DMS79 treated with DMSO at 0.1 percent for 48 hours (cell line): ENCODE measurements around the gene RPS5.
"Not testable (repeated sequence)": the region's sequence is repeated elsewhere in the genome, so short reads cannot be mapped to it uniquely, and the experiment has no call there.

Source experiments
- DNase-seq: peaks from one replicate; lab custom pipeline; 2025; lab: John Stamatoyannopoulos, UW

RPS5 gene

DNA sequence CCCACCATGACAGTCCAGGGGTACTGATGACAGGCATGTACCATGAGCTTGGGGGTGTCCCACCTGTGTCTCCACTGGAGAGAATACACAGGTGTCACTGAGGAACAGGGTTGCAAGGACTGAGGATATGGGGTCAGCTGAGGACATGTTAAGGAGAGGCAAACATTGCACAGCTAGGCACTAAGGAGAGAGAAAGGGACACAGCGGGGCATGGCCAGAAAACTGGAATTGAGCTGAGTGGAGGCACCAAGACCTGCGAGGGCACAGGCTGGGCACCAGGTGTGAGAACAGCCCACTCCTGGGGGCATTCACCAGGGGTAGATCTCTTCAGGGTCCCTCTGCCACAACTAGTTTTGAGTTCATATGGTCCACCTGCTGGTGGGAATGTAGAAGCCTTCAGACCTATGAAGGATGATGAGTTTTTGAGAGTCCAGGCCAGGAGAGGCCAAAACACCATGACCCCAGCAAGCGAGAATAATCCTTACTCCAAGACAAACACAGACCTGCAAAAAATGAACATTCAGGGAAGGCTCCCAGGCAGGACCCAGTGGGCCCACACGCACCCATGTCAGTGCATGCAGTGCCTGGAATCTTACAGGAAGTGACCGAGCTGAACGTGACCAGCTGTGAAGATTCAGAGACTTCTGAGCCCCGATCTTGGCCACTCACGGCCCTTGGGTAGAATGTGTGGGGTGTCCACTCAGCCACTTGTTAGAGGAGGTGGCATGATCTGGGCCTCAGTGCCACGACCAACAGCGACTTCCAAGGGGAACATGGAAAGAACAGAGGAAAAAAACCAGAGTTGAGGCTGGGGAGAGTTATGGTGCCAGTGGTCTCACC is 20.0 kb downstream of the RPS5 start:
- DNase-seq, result no peak

DNA sequence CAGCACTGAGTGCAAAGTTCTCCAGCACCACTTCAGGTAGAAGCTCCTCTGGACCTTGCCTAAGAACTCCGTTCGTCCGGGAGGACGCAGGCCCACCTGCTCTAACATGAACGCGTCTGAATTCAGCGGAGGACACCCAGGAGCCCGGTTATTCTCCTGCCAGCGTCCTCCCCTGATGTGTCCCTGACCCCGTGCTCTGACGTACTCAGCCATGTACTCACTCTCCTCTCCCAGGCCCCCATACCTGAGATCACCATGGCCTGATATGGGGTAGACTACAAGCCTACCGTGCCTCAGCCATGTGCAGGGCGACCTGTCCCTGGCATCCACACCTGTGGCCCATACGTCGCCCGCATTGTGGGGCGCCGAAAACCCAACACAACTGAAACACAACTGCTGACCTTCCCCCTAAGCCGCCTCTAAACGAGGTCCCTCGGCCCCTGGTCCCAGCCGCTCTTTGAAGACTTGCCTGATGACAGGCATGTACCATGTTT is 20.6 kb downstream of the RPS5 start:
- DNase-seq, result peak; percentile 16

DNA sequence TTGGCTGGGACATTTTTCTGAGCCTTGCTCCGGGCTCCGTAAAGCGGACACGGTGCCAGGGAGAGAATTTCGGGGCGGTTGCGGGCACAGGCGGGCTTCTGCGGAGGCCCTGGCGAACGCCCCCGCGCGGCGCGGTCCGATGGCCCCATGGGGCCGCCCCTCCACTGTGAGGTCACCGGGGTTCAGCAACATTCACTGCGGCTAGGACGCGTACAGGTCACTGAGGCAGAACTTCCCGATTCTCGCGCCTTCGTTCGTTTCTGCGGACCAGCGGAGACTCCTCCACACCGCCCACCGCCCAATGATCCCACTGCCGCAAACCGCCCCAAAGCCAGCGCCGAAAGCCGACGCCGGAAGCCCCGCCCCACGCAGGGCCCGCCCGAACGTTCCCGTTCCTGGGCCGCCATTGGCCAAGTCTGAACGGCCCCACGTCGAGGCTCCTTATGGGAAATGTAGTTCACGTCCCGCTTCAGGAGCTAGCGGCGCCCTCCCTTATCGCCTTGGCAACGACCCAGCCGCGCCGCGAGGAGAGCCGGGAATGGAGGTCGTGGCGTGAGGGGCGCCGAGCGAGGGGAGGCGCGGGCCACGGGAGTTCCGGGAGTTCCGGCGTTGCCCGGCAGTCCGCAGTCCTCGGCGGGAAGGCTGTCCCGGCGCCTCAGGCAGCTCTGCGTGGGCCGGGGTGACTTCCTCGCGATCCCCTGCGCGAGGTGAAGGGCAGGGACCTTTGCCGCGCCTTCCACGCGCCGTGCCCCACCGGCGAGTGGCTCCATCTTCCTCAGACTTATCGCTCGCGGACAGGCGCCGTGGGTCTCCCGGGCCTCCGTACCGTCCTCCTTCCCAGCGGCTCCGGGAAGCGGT is 21.3 kb downstream of the RPS5 start, which contains the start of gene ZNF584:
Gene ZNF584 (plus strand): TSS at position 498 of the 858 bp plus-strand sequence. CDS start 499 bp downstream, outside the sequence.
- peak; percentile 91 for DNase-seq

DNA sequence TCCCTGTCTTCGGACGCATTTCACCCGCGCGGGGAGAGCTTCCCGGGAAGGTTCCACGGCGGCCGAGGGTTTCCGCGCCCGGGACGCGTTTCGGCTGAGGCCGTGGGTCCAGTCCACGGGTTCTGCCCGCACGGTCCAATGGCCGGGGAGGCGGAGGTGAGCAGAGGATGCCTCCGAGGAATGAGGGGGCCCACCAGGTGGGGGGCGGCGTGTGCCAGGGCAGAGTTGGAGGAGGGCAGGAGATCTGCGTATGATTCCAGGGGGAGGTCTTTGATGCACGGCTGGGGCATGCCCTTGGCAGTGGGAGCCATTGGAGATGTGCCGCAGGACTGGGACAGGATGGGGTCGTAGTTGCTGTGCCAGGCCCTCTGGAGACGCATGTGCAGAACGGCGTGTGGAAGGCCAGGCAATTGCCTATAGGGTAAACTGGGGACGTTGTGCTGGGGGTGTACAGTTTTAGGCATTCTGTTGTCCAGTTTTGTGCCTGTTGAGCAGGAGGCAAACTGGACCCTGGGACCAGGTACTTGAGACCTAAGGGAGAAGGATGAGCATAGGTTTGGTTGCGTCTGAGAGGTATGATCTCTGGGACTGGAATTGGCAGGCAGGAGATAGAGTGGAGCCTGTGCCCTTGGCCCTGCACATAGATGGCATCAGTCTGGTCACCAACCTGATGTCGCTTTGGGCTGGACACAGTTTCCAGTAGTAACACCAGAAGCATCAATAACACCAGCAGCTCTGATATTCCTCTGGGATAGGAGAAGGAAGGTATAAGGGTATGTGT is 22.1 kb downstream of the RPS5 start:
- DNase-seq, result peak; percentile 27

DNA sequence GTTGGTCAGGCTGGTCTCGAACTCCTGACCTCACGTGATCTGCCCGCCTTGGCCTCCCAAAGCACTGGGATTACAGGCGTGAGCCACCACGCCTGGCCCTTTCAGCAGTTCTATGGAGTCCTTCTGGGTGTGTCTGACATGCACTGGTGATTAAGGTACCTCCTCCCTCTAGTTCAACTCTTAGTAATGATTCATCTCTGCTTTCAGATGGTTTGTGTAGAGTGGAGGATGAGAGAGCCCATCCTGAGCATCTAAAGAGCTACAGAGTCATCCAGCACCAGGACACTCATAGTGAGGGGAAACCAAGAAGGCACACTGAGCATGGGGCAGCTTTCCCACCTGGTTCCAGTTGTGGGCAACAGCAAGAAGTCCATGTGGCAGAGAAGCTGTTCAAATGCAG is 29.5 kb downstream of the RPS5 start:
- no peak for DNase-seq

DNA sequence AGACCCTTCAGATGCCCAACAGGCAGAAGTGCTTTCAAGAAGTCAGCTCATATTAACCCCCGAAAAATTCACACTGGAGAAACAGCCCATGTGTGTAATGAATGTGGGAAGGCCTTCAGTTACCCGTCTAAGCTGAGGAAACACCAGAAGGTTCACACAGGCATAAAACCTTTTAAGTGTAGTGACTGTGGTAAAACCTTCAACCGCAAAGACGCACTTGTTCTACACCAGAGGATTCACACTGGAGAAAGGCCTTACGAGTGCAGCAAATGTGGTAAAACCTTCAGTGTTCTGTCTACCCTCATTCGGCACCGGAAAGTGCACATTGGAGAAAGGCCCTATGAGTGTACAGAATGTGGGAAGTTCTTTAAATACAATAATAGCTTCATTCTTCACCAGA is 30.0 kb downstream of the RPS5 start:
- no peak for DNase-seq

DNA sequence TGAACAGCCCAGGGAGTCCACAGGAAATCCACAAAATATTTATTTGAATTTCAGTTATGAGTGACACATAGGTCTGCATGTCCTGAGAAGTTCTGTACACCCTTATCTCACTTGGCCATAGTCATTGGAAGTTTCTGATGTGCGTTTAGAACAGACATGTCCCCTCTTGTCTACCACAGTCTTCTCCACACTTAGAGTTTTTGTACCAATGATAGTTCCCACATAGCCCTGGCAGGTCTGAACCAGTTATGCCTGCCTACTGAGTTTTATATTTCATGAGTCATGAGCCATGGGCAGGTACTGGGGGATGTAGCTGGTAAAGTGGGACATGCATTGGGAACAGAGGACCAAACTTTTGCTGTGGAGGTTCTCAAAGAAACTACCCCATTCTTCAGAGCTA is 41.5 kb downstream of the RPS5 start:
- no peak for DNase-seq

DNA sequence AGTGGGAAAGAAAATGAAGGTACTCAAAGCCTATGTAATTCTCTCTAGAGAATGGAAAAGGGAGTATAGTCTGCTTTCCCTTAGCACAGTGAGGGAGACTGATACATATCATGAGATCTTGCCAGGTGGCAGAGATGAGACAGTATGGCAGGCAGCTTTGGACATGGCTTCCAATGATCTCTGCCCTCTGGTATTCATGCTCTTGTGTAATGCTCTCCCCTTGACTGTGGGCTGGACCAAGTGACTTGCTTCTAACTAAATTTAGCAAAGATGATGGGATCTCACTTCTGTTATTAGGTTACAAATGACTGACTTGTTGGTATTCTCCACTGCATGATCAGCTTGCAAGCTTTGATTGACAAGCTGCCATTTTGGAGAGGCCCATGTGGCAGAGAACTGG is 42.7 kb downstream of the RPS5 start:
- no peak for DNase-seq

DNA sequence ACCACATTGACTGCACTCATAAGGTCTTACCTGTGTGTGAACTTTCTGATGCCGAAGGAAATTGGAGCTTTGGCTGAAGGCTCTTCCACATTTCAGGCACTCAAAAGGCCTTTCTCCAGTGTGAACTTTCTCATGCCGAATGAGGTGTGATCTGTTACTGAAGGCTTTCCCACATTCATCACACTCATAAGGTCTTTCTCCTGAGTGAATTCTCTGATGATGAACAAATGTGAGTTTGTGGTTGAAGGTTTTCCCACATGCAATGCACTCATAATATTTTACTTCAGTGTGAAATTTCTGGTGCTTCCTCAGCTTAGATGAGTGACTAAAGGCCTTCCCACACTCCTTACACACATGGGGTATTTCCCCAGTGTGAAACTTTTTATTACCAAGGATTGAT is 47.1 kb downstream of the RPS5 start:
- no peak for DNase-seq

DNA sequence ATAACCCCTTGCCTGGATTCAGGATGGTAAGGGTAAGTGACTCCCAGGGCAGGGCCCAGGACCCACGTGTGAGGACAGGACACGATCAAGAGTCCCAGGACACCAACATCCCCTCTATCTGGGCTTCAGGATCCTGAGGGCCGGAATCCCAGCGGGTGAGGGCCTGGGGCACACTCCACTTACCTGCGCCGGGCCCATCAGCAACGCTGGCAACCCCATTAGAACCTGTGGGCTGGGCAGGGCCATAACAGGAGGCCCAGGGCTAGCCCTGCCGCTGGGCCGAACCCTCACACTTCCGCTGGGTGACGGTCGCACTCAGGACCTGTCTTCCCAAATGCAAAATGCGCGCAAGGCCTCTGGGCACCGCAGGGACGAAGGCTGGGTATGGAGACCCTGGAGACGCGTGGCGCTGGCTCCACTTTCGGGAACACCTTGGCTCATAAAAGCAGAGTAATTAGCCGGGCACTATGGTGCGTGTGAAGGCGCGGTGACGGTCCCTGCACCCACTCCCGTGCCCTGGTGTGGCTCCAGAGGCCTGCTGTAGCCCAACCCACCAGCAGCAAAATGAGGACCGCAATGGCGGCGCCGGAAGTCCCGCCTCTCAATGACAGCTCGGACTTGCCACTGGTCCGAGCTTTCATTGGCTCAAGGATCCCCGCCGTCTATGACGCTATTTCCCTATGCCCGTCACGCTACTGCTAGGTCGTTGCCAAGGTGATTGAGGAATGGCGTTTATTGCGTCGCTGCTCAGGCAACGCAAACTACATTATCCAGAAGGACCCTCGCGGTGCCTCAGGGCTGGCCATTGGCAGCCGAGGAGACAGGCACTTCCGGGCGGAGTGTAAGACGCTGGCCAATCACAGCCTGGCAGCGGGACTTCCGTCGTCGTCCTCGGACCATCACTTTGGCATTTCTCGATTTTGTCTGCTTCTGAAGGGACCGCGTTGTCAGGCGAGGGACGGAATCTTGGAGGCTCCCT is 52.8 kb downstream of the RPS5 start, which contains the start of gene ZNF132:
Gene ZNF132 (minus strand): TSS at position 578 of the 979 bp plus-strand sequence. CDS start 332 bp downstream, at position 246.
- peak; percentile 86 for DNase-seq

DNA sequence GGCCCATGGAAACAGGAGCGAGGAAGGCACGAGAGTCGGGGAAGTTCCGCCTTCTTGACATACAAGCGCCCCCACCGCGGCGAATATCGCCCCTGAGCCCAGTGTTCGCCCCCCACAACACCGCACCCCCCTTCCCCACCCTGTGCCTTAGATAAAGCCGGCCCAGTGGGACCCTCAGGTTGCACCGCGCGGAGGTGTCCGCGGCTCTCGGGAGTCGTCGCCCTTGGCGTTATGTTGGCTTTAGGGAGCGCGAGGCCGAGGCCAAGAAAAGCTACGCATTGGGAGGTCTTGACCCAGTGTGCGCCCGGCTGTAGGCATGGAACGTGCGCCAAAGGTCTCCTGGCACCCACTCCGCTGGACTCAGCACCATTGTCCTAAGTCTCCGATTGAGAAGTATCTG is 53.5 kb downstream of the RPS5 start:
- no peak for DNase-seq

DNA sequence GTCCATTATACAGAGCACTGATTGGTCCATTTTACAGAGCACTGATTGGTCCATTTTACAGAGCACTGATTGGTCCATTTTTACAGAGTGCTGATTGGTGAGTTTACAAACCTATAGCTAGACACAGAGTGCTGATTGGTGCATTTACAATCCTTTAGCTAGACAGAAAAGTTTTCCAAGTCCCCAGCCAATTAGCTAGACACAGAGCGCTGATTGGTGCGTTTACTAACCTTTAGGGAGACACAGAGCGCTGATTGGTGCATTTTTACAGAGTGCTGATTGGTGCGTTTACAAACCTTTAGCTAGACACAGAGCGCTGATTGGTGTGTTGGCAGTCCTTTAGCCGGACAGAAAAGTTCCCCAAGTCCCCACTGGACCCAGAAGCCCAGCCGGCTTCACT is 55.9 kb downstream of the RPS5 start:
- DNase-seq, result not testable (repeated sequence)
